ENCODE results near the gene RAB3D.

DNA sequence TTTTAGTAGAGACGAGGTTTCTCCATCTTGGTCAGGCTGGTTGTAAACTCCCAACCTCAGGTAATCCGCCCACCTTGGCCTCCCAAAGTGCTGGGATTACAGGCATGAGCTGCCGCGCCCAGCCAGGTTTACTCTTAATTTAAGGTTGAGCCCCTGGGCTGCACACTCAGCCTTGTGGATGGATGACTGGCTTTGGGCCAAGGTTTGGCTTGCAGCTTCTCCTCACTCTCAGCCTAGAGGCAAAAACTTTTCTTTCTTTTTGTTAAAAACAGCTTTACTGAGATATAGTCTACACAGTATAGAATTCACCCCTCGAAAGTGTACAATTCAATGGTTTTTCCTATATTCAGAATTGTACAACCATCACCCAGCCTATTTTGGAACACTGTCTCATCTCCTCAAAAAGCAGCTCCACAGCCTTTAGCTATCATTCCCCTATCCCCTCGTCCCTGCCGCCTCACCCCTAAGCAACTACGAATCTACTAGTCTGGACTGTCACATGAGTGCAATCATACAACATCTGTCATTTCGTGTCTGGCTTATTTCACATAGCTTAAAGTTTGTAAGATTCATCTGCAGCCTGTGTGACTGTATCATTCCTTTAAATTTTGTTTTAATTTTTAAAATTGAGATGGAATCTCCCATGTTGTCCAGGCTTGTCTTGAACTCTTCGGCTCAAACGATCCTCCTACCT is 58.0 kb downstream of the RAB3D start:
- TF ChIP-seq EZH2 (IDR thresholded peaks at IDR 0.05; ENCODE audit: insufficient read depth, poor library complexity, severe bottlenecking) = no peak
- TF ChIP-seq EZH2phosphoT487 (IDR thresholded peaks at IDR 0.05; ENCODE audit: insufficient read depth, low read depth) = no peak
